Vagina (tissue), 2 donors: ENCODE measurements around the gene ADGRF1.

ENCODE experiments used
- CTCF ChIP-seq, 3 experiments: fragments of 450-650 bp in 2 of 3; fragments of 200-600 bp in 1 of 3; sonication (generic) in 1 of 3; IDR thresholded peaks; one replicate each; pipeline ENCODE4 v1.5.1; 2017 to 2019; ENCODE audit warnings: antibody characterized with exemption in 3 of 3, mild to moderate bottlenecking in 2 of 3, moderate library complexity in 2 of 3
- POLR2AphosphoS5 ChIP-seq, 2 donors: sonication (generic); formaldehyde crosslinking; IDR thresholded peaks; one replicate each; pipeline ENCODE4 v1.9.0; 2017; ENCODE audit warnings: antibody characterized with exemption in 2 of 2, mild to moderate bottlenecking in 2 of 2, low read depth in 1 of 2; ENCODE audit not compliant: insufficient read depth in 1 of 2

- TF ChIP-seq CTCF (IDR thresholded peaks at IDR 0.05) (no peak), POLR2AphosphoS5 (IDR thresholded peaks at IDR 0.05; ENCODE audit: insufficient read depth in 1 of 2, low read depth in 1 of 2) (no peak)
These were observed 15.5 kb downstream of the ADGRF1 start for GRCh38 chr6:47026679-47027078.
